K562 (cell line): ENCODE data around the gene POLR3GL. TPM values are rescaled to one million over a fixed set of nuclear protein-coding genes. Genes with fewer than 3 reads are reported as not detected.

ENCODE experiments used
- ATAC-seq: fragments of 200-7000 bp; cut with Tn5 transposase; 3 replicates; pipeline ENCODE4 v1.9.1; 2020; ENCODE audit warnings: moderate library complexity
- BruUV-seq: library from RNA; stranded (reverse); fragments of 400-500 nt; replicated peaks from 2 replicates; lab custom pipeline; 2021; lab: Mats Ljungman, UMichigan
- CTCF ChIA-PET: fragments of 300-600 bp; formaldehyde crosslinking; extraction: SDS; loops from one replicate; lab custom pipeline; 2021; ENCODE audit warnings: low intra/inter-chr PET ratio; lab: Yijun Ruan, JAX
- POLR2A ChIA-PET: fragments of 300-600, 350-650 bp; sonication (Branson Sonifier 250); formaldehyde crosslinking; extraction: SDS; loops from one replicate; lab custom pipeline; 2021; ENCODE audit warnings: antibody characterized with exemption, inconsistent platforms; lab: Yijun Ruan, JAX
- DNase-seq, 4 experiments: peaks; one replicate each; pipeline versions ENCODE4 v3.0.0 to v3.0.0-alpha.2; 2011 to 2018; ENCODE audit warnings: low spot score in 3 of 4, mixed read lengths in 3 of 4; ENCODE audit errors: extremely low read depth in 1 of 4
- FAIRE-seq: peaks from 2 replicates; lab custom pipeline; 2011; peaks lifted over from hg19 to GRCh38; lab: Jason Lieb, UNC
- H2AFZ ChIP-seq: 2 replicates; pipeline ENCODE4 v1.6.0; 2011; ENCODE audit warnings: low read depth, low read length, control low read depth, inconsistent platforms
- H3K27ac ChIP-seq: fragments of 200-600 bp; 3 replicates; pipeline ENCODE4 v1.8.0; 2011; ENCODE audit warnings: low read depth, mild to moderate bottlenecking, control low read depth, inconsistent platforms, low read length, moderate library complexity, mixed read lengths; ENCODE audit errors: extremely low read depth
- H3K27me3 ChIP-seq, 2 experiments: fragments of 300-600 bp in 1 of 2; 2 replicates in 1 of 2; 3 replicates in 1 of 2; pipeline versions ENCODE4 v1.6.0 to v1.8.0; 2011; ENCODE audit warnings: inconsistent platforms in 2 of 2, low read length in 2 of 2, mild to moderate bottlenecking in 1 of 2, mixed read lengths in 1 of 2, moderate library complexity in 1 of 2; ENCODE audit not compliant: control insufficient read depth in 2 of 2, insufficient read depth in 2 of 2
- H3K36me3 ChIP-seq: fragments of 300-600 bp; 3 replicates; pipeline ENCODE4 v1.8.0; 2011; ENCODE audit warnings: mild to moderate bottlenecking, low read length, inconsistent platforms; ENCODE audit not compliant: control insufficient read depth, insufficient read depth
- H3K4me1 ChIP-seq, 2 experiments: fragments of 200-600 bp in 1 of 2; replicated peaks in 1 of 2; 2 replicates in 1 of 2; 3 replicates in 1 of 2; pipeline versions ENCODE4 v1.5.1 to v1.8.0; 2011; ENCODE audit warnings: inconsistent platforms in 2 of 2, low read length in 2 of 2, mild to moderate bottlenecking in 1 of 2, mixed read lengths in 1 of 2, moderate library complexity in 1 of 2; ENCODE audit not compliant: control insufficient read depth in 2 of 2, insufficient read depth in 2 of 2
- H3K4me2 ChIP-seq: 2 replicates; pipeline ENCODE4 v1.6.1; 2011; ENCODE audit warnings: low read length, control low read depth, inconsistent platforms, mixed read lengths; ENCODE audit not compliant: insufficient read depth
- H3K4me3 ChIP-seq: fragments of 200-600 bp; sonication (generic), shearing (Covaris generic); 2 replicates; pipeline ENCODE4 v1.5.1; 2016; ENCODE audit warnings: control low read depth, inconsistent platforms
- H3K79me2 ChIP-seq: fragments of 200-600 bp; 3 replicates; pipeline ENCODE4 v1.8.0; 2011; ENCODE audit warnings: low read length, inconsistent platforms; ENCODE audit not compliant: control insufficient read depth, insufficient read depth
- H3K9ac ChIP-seq, 2 experiments: 2 replicates each; pipeline versions ENCODE4 v1.6.0 to v1.6.1; 2011; ENCODE audit warnings: low read depth in 2 of 2, low read length in 2 of 2, control low read depth in 1 of 2, inconsistent platforms in 1 of 2, mild to moderate bottlenecking in 1 of 2, mixed read lengths in 1 of 2; ENCODE audit not compliant: insufficient read depth in 1 of 2
- H3K9me1 ChIP-seq: one replicate; pipeline ENCODE4 v1.6.0; 2011; ENCODE audit warnings: inconsistent platforms, mild to moderate bottlenecking, low read length, moderate library complexity; ENCODE audit not compliant: control insufficient read depth, insufficient read depth
- H3K9me3 ChIP-seq: replicated peaks from 2 replicates; pipeline ENCODE4 v1.5.1; 2011; ENCODE audit warnings: low read depth, low read length, inconsistent platforms; ENCODE audit not compliant: control insufficient read depth, insufficient read depth
- H4K20me1 ChIP-seq: replicated peaks from 2 replicates; pipeline ENCODE4 v1.6.1; 2011; ENCODE audit warnings: low read length, inconsistent platforms, mixed read lengths; ENCODE audit not compliant: control insufficient read depth, insufficient read depth
- E2F5 ChIP-seq: sonication (generic); formaldehyde crosslinking; IDR thresholded peaks from 2 replicates; pipeline ENCODE4 v1.8.0; 2022; ENCODE audit warnings: mild to moderate bottlenecking, missing genetic modification reagents
- GTF2E2 ChIP-seq: fragments of 200-800 bp; sonication (Bioruptor generic); IDR thresholded peaks from 2 replicates; pipeline ENCODE4 v1.6.1; 2016; ENCODE audit warnings: missing genetic modification characterization, missing compliant biosample characterization
- MEIS2 ChIP-seq: fragments of 450-650 bp; IDR thresholded peaks from 2 replicates; pipeline ENCODE4 v1.6.1; 2014; ENCODE audit warnings: mild to moderate bottlenecking; ENCODE audit not compliant: partially characterized antibody
- NFXL1 ChIP-seq: fragments of 450-650 bp; formaldehyde crosslinking; IDR thresholded peaks from 2 replicates; pipeline ENCODE4 v1.4.0; 2021; ENCODE audit warnings: mild to moderate bottlenecking
- PURB ChIP-seq: sonication (generic); formaldehyde crosslinking; IDR thresholded peaks from 2 replicates; pipeline ENCODE4 v1.9.0; 2021; ENCODE audit warnings: low read depth, mild to moderate bottlenecking, missing genetic modification reagents
- RREB1 ChIP-seq: fragments of 250-450 bp; sonication (Bioruptor Pico); IDR thresholded peaks from 2 replicates; pipeline ENCODE4 v1.4.0; 2020
- TAL1 ChIP-seq: fragments of 450-650 bp; IDR thresholded peaks from 2 replicates; pipeline ENCODE4 v1.6.1; 2016; ENCODE audit warnings: mild to moderate bottlenecking
- XRCC4 ChIP-seq: IDR thresholded peaks from one replicate; pipeline ENCODE4 v1.6.1; 2011; ENCODE audit not compliant: insufficient read depth, insufficient read length; ENCODE audit errors: extremely low read depth
- ZFP1 ChIP-seq: fragments of 450-650 bp; formaldehyde crosslinking; IDR thresholded peaks from 2 replicates; pipeline ENCODE4 v1.4.0; 2020; ENCODE audit warnings: mild to moderate bottlenecking, mixed read lengths
- ZNF316 ChIP-seq: fragments of 450-650 bp; IDR thresholded peaks from 2 replicates; pipeline ENCODE4 v1.6.1; 2016
- ZNF398 ChIP-seq: fragments of 250-450 bp; sonication (Bioruptor Pico); IDR thresholded peaks from 2 replicates; pipeline ENCODE4 v1.8.0; 2021; ENCODE audit warnings: moderate library complexity, mild to moderate bottlenecking, inconsistent platforms
- ZNF586 ChIP-seq: fragments of 450-650 bp; formaldehyde crosslinking; conservative IDR thresholded peaks from 2 replicates; pipeline ENCODE4 v1.4.0; 2020; ENCODE audit warnings: mild to moderate bottlenecking, moderate library complexity
- ZNF780A ChIP-seq: fragments of 250-450 bp; sonication (Bioruptor Pico); IDR thresholded peaks from 2 replicates; pipeline ENCODE4 v1.5.0; 2021; ENCODE audit warnings: mild to moderate bottlenecking
- WGBS: fragments of 100-300 bp; shearing (Covaris generic); methylation state at CpG from one replicate; pipeline ENCODE4 v1.1.6; 2016; ENCODE audit warnings: low coverage, mixed read lengths; ENCODE audit not compliant: insufficient coverage; ENCODE audit errors: missing lambda C conversion rate; 5-methylcytosine and 5-hydroxymethylcytosine counted together
- in situ Hi-C: fragments of 300-500 bp; cut with MboI; formaldehyde crosslinking; loops from 4 replicates; pipeline ENCODE4 v1.15.0; 2018; ENCODE audit warnings: inconsistent platforms, mixed read lengths
- intact Hi-C: fragments of 100-400 bp; cut with micrococcal nuclease; formaldehyde crosslinking; loops from 2 replicates; pipeline ENCODE4 v1.14.2; 2022
- polyA plus RNA-seq, 8 experiments: library from polyadenylated mRNA; depleted of rRNA in 4 of 8; stranded (reverse) in 5 of 8; unstranded in 3 of 8; fragments of >200 nt; fragmentation: Nextera tagmentation in 2 of 8; fragmentation: Illumina TruSeq in 1 of 8; extraction: Ambion mirVana in 2 of 8; extraction: Trizol in 1 of 8; gene quantifications; 2 replicates each; pipeline versions ENCODE4 v1.2.1 to v1.2.3, GENCODE V29; 2011 to 2014; ENCODE audit warnings: inconsistent platforms in 1 of 8, missing spikeins in 1 of 8
- total RNA-seq, 7 experiments: library from RNA; depleted of rRNA in 6 of 7; stranded (reverse); fragments of >200 nt in 6 of 7; fragmentation: Illumina TruSeq in 2 of 7; extraction: Trizol in 2 of 7; gene quantifications; 2 replicates each; pipeline versions ENCODE4 v1.2.1 to v1.2.3, GENCODE V29; 2011 to 2021; ENCODE audit warnings: low replicate concordance in 1 of 7

POLR3GL gene
- total and polyA plus RNA-seq, 9 of the 15 experiments (the other 6 are each of a cell fraction or from before 2014, with no cell fraction given), result 14.6 to 48.4 (median 38.2) TPM

GRCh38 chr1:145992502-145992936, 28.0 kb downstream of the POLR3GL start (continued):
- TF ChIP-seq ZNF398 (CRISPR knock-in tag) (no peak), NFXL1 (CRISPR knock-in tag) (no peak), XRCC4 (no peak), PURB (CRISPR knock-in tag) (no peak), ZFP1 (CRISPR knock-in tag) (no peak), GTF2E2 (tag) (no peak), ZNF316 (no peak), MEIS2 (no peak), TAL1 (no peak)

GRCh38 chr1:145992958-145993617, 28.6 kb downstream of the POLR3GL start:
- intact Hi-C loops, result no loop called here
- H3K4me1 ChIP-seq, result peaks cover 2 to 16% of the 10 kb centered on the region in 2 experiments; a peak in 3 of 5 replicates
- no peaks in the 10 kb centered on the region for H3K27me3 ChIP-seq
- H3K36me3 ChIP-seq, result peaks cover 44% of the 10 kb centered on the region
- DNase-seq (no peak), ATAC-seq (no peak), FAIRE-seq (no peak)
- no TSS peak for BruUV-seq
- ChIA-PET POLR2A (interaction anchor here (0.5 to 14.0 kb wide), 13 partner anchors 10 to 144 kb away, joined by 3 to 320 read pairs (median 9); partner anchors contain the start of genes ANKRD34A, POLR3GL and RBM8A), CTCF (no interaction called here)
- H3K4me3 ChIP-seq, result peak overlapping the region; percentile 85
- H3K4me2 ChIP-seq, result peak overlapping the region; percentile 97
- H3K9me3 ChIP-seq, result no peaks in the 10 kb centered on the region
- H3K79me2 ChIP-seq, result peaks cover 67% of the 10 kb centered on the region
- H3K27ac ChIP-seq, result peak overlapping the region; percentile 99
- H3K9me1 ChIP-seq, result peaks cover 3% of the 10 kb centered on the region
- H4K20me1 ChIP-seq, result peaks cover 44% of the 10 kb centered on the region
- H2AFZ ChIP-seq, result no peak overlapping the region
- H3K9ac ChIP-seq, result peak overlapping the region; percentile 86 to 100; a peak in 3 of 4 replicates
- WGBS, result 35% methylated on average over 5 of the region's 5 CpGs
- in situ Hi-C loops, result no loop called here
- TF ChIP-seq ZNF586 (no peak), RREB1 (CRISPR knock-in tag) (no peak), E2F5 (no peak), ZNF780A (CRISPR knock-in tag) (no peak)
